ENCODE data around the gene GPANK1.
A peak's percentile ranks its signal among the peaks of the same experiment; 100 is the strongest.

GPANK1 gene

DNA sequence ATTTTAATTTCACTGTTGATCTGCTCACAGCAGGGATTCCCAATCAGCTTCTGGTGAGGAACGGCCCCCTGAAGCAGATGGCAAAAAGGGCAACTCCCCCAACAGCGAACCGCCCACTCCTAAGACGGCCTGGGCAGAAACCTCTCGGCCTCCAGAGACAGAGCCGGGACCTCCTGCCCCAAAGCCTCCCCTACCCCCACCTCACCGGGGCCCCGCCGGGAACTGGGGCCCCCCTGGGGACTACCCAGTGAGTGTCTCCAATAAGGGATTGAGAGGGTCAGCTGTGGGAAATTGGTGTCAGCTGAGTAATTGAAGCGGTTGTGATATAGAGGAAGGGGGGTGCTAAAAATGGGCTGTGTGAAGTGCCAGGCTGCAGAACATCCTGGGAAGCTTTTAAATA, 37.8 kb downstream of the GPANK1 start:
- TF ChIP-seq, protein P1, sequence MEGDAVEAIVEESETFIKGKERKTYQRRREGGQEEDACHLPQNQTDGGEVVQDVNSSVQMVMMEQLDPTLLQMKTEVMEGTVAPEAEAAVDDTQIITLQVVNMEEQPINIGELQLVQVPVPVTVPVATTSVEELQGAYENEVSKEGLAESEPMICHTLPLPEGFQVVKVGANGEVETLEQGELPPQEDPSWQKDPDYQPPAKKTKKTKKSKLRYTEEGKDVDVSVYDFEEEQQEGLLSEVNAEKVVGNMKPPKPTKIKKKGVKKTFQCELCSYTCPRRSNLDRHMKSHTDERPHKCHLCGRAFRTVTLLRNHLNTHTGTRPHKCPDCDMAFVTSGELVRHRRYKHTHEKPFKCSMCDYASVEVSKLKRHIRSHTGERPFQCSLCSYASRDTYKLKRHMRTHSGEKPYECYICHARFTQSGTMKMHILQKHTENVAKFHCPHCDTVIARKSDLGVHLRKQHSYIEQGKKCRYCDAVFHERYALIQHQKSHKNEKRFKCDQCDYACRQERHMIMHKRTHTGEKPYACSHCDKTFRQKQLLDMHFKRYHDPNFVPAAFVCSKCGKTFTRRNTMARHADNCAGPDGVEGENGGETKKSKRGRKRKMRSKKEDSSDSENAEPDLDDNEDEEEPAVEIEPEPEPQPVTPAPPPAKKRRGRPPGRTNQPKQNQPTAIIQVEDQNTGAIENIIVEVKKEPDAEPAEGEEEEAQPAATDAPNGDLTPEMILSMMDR (IDR thresholded peaks at IDR 0.05; ENCODE audit: insufficient read depth, low read length, poor library complexity, severe bottlenecking): no peak
- DNase-seq (ENCODE audit: extremely low read depth, insufficient read length): no peak
- Histone ChIP-seq H3K27me3 (replicated peaks; ENCODE audit: control insufficient read depth, insufficient read depth, low read length) (no peaks in the 10 kb centered on the region), H3K4me3 (replicated peaks; ENCODE audit: low read depth, low read length) (no peak overlapping the region), H3K36me3 (ENCODE audit: control insufficient read depth, insufficient read depth, low read length) (peaks cover 65% of the 10 kb centered on the region)

GRCh38 chr6:31624070-31624469, 40.7 kb downstream of the GPANK1 start:
- Histone ChIP-seq H3K27me3 (replicated peaks; ENCODE audit: control insufficient read depth, insufficient read depth, low read length) (no peaks in the 10 kb centered on the region), H3K4me3 (replicated peaks; ENCODE audit: low read depth, low read length) (no peak overlapping the region), H3K36me3 (ENCODE audit: control insufficient read depth, insufficient read depth, low read length) (peaks cover 45% of the 10 kb centered on the region)
- no peak for DNase-seq (ENCODE audit: extremely low read depth, insufficient read length)
- TF ChIP-seq, protein P1 (IDR thresholded peaks at IDR 0.05; ENCODE audit: insufficient read depth, low read length, poor library complexity, severe bottlenecking): no peak

DNA sequence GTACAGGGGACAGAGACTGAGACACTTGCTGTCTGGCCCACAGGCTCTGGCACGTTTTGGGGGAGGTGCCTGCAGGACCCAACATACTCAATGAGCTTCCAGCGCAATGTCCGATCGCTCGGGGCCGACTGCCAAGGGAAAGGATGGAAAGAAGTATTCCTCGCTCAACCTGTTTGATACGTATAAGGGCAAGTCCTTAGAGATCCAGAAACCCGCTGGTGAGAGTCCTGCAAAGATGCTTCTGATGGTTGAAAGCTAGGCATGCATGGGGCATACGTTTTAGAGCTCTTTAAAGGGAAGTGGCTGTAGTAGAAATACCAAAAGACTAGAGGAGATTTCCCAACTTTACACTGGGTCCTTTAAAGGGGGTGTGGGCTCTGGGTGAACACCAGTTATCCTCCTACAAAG, 42.1 kb downstream of the GPANK1 start:
- H3K36me3 ChIP-seq (ENCODE audit: control insufficient read depth, insufficient read depth, low read length): peaks cover 36% of the 10 kb centered on the region
- H3K27me3 ChIP-seq (replicated peaks; ENCODE audit: control insufficient read depth, insufficient read depth, low read length): no peaks in the 10 kb centered on the region
- DNase-seq (ENCODE audit: extremely low read depth, insufficient read length): no peak
- TF ChIP-seq, protein P1 (IDR thresholded peaks at IDR 0.05; ENCODE audit: insufficient read depth, low read length, poor library complexity, severe bottlenecking): no peak
- H3K4me3 ChIP-seq (replicated peaks; ENCODE audit: low read depth, low read length): no peak overlapping the region

DNA sequence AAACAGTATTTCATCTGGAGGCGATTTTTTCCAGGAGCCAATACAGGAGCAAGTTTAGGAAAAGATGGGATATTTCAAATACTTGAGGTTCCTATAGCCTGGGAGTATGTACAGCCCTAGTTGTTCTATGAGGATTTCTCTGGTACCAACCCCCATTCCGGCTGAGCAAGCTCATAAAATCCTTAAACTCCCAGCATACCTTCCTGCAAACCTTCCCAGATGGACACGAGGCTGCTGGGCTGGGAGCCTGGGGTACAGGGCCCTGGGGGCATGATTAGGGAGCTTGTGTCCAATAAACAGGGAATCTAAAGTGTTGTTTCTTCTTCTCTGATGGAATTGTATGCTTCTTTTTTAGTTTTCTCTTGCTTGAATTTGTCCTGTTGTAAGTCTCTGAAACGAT, 42.8 kb downstream of the GPANK1 start:
- peak overlapping the region; percentile 98 for H3K4me3 ChIP-seq (replicated peaks; ENCODE audit: low read depth, low read length)
- TF ChIP-seq, protein P1 (IDR thresholded peaks at IDR 0.05; ENCODE audit: insufficient read depth, low read length, poor library complexity, severe bottlenecking): no peak
- DNase-seq (ENCODE audit: extremely low read depth, insufficient read length): no peak
- H3K27me3 ChIP-seq (replicated peaks; ENCODE audit: control insufficient read depth, insufficient read depth, low read length): no peaks in the 10 kb centered on the region
- H3K36me3 ChIP-seq (ENCODE audit: control insufficient read depth, insufficient read depth, low read length): peaks cover 31% of the 10 kb centered on the region

DNA sequence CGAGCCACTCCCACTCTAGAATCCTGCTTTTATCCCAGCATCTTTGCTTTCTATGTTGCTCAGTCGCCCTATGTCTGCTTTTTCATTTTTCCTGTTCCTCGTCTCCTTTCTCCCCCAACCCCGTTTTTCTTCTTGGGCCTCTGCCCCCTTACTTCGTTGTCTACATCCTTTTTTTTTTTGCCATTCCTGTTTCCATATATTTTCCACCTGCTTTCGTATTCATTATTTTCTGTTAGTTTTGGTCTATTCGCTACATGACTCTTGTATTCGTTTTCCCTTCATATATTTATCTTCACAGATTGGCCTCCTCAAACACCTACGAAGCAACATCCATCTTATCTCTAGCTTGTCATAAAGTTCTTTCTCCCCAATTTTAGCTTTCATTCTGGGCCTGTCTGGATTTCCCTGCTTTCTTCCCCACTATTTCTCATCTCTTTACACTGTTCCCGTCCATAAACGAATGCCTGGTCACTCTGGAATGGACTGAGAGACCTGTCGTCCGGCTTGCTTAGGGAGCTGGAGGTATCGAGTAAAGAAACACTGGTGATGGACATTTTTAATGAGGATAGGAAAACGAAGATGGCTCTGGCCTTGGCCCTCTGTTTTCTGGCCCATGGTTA, 43.4 kb downstream of the GPANK1 start:
- Histone ChIP-seq H3K36me3 (ENCODE audit: control insufficient read depth, insufficient read depth, low read length) (peaks cover 26% of the 10 kb centered on the region), H3K27me3 (replicated peaks; ENCODE audit: control insufficient read depth, insufficient read depth, low read length) (no peaks in the 10 kb centered on the region), H3K4me3 (replicated peaks; ENCODE audit: low read depth, low read length) (peak overlapping the region; percentile 98)
- TF ChIP-seq, protein P1 (IDR thresholded peaks at IDR 0.05; ENCODE audit: insufficient read depth, low read length, poor library complexity, severe bottlenecking): no peak
- DNase-seq (ENCODE audit: extremely low read depth, insufficient read length): no peak
